ENCODE measurements around the gene WDR73. TPM values are rescaled to one million over a fixed set of nuclear protein-coding genes. Genes with fewer than 3 reads are reported as not detected.

WDR73 gene
- total and polyA plus RNA-seq, 10 of the 15 experiments (the other 5 are each of a cell fraction or from before 2014, with no cell fraction given): 4.4 to 25.6 (median 16.3) TPM

- no peaks in the 10 kb centered on the region for H3K9me3 ChIP-seq (replicated peaks; ENCODE audit: control insufficient read depth, insufficient read depth, low read length)
- no peak overlapping the region for H2AFZ ChIP-seq (ENCODE audit: control insufficient read depth, low read depth, low read length)
- TF ChIP-seq EGR1 (IDR thresholded peaks at IDR 0.05; ENCODE audit: borderline replicate concordance in 1 of 2, low read depth in 2 of 2, low read length in 2 of 2) (no peak), CEBPB (IDR thresholded peaks at IDR 0.05; ENCODE audit: borderline replicate concordance in 1 of 2, low read depth in 2 of 2, low read length in 2 of 2) (no peak), MYC (IDR thresholded peaks at IDR 0.05; ENCODE audit: insufficient read depth, insufficient read length, insufficient replicate concordance, low read length, severe bottlenecking) (no peak), NR2C2 (IDR thresholded peaks at IDR 0.05; ENCODE audit: borderline replicate concordance, control insufficient read depth, insufficient read length, low read depth) (no peak), NFIC (IDR thresholded peaks at IDR 0.05; ENCODE audit: low read depth, low read length) (no peak)
- TF ChIP-seq, protein P1, sequence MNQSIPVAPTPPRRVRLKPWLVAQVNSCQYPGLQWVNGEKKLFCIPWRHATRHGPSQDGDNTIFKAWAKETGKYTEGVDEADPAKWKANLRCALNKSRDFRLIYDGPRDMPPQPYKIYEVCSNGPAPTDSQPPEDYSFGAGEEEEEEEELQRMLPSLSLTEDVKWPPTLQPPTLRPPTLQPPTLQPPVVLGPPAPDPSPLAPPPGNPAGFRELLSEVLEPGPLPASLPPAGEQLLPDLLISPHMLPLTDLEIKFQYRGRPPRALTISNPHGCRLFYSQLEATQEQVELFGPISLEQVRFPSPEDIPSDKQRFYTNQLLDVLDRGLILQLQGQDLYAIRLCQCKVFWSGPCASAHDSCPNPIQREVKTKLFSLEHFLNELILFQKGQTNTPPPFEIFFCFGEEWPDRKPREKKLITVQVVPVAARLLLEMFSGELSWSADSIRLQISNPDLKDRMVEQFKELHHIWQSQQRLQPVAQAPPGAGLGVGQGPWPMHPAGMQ (IDR thresholded peaks at IDR 0.05; ENCODE audit: borderline replicate concordance): no peak
- in situ Hi-C loops (cut with MboI): no loop called here
- no peak overlapping the region for H3K27ac ChIP-seq (ENCODE audit: control insufficient read depth, insufficient read depth)
- H4K20me1 ChIP-seq (ENCODE audit: control insufficient read depth, insufficient read depth): no peaks in the 10 kb centered on the region
- 98% methylated on average over 11 of the region's 11 CpGs for WGBS (ENCODE audit: insufficient coverage, insufficient replicate concordance, low lambda C conversion rate, missing lambda C conversion rate)
- H3K4me1 ChIP-seq (ENCODE audit: control insufficient read depth, insufficient read depth, low read length): peaks cover 10% of the 10 kb centered on the region
- ATAC-seq (no peak), FAIRE-seq (no peak), DNase-seq (ENCODE audit: low read depth, low spot score) (no peak)
- H3K79me2 ChIP-seq (ENCODE audit: control insufficient read depth, insufficient read depth, low read length): peaks cover 3% of the 10 kb centered on the region
- no TSS peak for BruUV-seq (replicated peaks)
- RAD21 ChIA-PET (ENCODE audit: unreplicated experiment): no interaction called here
- CTCF ChIA-PET: interaction anchor here (1.3 to 1.4 kb wide), 2 partner anchors 22 to 38 kb away, joined by 3 to 5 read pairs; no protein-coding TSS in a partner anchor
- no peak overlapping the region for H3K9ac ChIP-seq (ENCODE audit: control insufficient read depth, insufficient read depth, low read length)
- SMC1A ChIA-PET (ENCODE audit: uncharacterized antibody, unreplicated experiment): interaction anchor here (1.3 to 1.8 kb wide), 2 partner anchors 9 to 11 kb away, joined by 4 to 6 read pairs; partner anchors contain the start of gene ZSCAN2
- POLR2A ChIA-PET: interaction anchor here (0.8 kb wide), 1 partner anchor 37 kb away, joined by 3 read pairs; no protein-coding TSS in a partner anchor
- intact Hi-C loops (cut with micrococcal nuclease; ENCODE audit: unreplicated experiment): no loop called here
- no peaks in the 10 kb centered on the region for H3K27me3 ChIP-seq (replicated peaks in 1 of 2; ENCODE audit: control insufficient read depth in 2 of 2, insufficient read depth in 2 of 2, low read length in 1 of 2)
- H3K36me3 ChIP-seq (ENCODE audit: control insufficient read depth in 2 of 2, insufficient read depth in 2 of 2, low read length in 1 of 2): peaks cover 0 to 4% of the 10 kb centered on the region in 2 experiments; a peak in 1 of 4 replicates
- no peak overlapping the region for H3K4me3 ChIP-seq
- no peak overlapping the region for H3K4me2 ChIP-seq (ENCODE audit: control insufficient read depth, insufficient read depth)
These were observed 44.1 kb downstream of the WDR73 start for GRCh38 chr15:84609818-84610525.
